Stimulated activated CD8-positive, alpha-beta memory T cell treated with anti-CD3 and anti-CD28 coated beads, Interleukin-15, amount 100 ng/mL, for 24 hours (primary cell): Measurements from ENCODE around the gene ENTPD6.

Experiments
- DNase-seq: peaks from one replicate; pipeline ENCODE4 v3.0.0-alpha.2; 2020; ENCODE audit warnings: low read depth

ENTPD6 gene

DNA sequence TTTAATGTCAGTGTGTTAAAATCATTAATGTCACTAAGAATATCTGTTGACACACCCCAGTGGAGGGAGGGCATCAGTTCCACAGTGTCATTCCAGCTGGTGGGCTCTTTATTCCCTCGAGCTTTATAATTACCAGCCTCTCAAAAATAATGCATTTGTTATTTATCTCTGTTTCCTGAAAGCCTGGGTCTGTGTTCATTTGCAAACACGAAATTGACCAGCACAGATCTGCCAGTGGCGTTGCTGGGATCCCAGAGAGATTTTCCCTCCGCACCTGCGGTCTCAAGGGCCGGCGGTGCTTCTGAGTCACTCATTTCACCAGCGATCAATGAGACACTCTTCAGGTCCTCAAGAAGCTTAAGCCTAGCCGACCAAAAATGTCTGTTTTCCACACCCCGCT is 46.7 kb downstream of the ENTPD6 start:
- DNase-seq, result no peak

DNA sequence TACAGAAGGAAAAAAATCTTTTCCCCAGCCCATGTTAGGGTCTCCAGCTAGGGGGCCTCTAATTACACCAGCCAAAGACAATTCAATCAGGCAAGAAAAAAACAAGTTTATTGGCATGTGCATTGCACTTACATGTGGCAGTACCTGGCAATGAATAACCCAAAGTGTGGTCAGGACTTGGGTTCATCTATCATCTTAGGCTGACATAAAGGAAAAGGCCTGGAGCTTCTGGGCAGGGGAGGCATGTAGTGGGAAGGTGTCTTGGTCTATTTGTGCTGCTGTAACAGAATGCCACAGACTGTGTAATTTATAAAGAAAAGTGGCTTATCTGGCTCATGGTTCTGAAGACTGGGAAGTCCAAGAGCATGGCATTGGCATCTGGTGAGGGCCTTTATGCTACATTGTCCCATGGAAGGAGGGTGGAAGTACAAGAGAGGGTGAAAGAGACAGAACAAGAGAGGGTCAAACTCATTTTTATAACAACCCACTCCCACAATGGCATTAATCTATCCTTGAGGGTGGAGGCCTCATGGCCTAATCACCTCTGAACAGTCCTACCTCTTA is 48.0 kb downstream of the ENTPD6 start:
- no peak for DNase-seq

DNA sequence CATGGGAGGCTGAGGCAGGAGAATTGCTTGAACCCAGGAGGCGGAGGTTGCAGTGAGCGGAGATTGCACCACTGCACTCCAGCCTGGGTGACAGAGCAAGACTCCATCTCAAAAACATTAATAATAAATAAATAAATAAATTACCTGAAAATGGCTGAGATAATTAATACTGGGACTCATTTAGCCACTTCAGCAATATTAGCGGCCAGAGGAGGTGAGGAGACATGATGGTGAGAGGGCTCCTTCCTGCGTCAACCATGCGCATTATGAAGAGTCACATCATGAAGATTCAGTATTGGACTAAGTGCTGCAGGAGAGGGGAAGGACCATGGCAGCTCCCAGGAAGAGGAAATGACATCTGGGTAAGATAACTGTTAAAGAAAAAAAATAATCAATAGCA is 49.5 kb downstream of the ENTPD6 start:
- DNase-seq, result no peak

DNA sequence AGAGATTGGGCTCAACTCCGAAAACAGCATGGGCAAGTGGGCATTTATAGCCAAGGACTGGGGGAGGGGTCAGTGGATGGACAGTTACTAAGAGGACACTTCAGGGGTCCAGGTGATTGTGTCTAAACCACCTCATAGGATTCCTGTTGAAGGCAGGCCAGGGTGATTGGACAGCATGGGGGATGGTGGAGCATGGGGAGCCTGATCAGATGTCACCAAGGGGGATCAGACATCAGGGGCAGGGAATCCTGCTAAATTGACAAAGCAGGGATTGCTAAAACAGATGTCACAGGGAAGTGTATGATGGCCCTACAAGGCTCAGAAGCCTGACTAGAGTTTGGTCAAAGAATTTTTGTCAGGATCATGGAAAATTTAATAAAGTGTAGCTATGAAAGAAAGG is 49.9 kb downstream of the ENTPD6 start:
- no peak for DNase-seq

DNA sequence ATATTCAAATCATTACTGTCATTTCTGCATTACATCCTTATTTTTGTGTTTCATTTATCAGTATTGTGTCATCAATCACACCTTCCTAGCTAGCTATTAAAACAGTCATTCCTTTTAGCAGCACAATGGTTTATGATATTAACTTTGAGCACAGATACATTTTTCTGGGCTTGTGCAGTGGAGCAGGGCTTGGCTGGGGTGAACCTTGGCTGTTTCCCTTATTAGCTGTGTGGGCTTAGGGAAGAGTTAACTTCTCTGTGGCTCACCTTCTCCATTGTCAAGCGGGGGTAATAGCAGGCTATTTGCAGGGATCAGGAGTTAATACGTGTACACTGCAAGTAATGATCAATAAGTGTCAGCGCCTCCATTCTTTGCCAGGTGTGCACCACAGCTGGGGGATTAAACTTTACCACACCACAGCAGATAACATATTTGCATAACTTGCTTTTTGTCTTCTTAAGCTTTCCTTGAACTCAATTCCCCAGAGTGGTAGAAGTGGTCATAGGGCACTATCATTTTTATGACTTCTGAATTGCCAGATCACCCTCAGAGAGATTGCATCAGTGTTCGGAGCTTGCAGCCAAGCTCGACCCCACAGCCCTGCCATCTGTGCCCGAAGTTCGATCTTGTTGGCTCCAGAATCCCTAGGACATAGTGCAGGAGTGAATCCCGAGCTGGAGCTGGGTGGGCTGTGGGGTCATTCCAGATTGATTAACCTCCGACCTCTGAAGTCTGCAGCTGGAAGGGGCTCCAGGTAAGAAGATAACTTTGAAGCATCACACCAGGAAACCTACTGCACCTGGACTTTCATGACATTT is 50.9 kb downstream of the ENTPD6 start:
- no peak for DNase-seq

DNA sequence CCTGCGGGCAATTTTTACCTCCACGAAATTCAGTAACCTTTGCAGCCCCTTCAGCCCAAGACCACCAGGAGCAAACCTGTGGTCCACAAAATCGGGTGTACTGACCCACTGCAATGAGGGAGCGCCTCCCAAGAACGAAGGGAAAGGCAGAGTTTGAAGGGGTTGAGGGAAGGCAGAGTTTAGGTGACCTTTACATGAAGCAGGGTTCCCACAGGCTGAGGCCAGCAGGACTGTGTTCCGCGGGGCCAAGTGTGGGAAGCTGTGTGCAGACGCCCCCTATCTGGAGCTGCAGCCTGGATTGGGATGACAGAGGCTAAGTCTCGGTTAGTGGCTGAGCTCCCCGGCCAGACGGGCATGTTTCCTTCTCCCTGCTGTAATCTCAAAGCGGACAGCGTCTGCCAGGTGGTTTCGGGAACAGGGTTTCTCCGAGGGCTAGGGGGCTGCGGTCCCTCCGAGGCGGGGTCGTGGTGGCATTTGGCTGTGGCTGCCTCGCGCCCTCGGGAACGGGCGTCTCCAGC is 51.5 kb downstream of the ENTPD6 start:
- no peak for DNase-seq

DNA sequence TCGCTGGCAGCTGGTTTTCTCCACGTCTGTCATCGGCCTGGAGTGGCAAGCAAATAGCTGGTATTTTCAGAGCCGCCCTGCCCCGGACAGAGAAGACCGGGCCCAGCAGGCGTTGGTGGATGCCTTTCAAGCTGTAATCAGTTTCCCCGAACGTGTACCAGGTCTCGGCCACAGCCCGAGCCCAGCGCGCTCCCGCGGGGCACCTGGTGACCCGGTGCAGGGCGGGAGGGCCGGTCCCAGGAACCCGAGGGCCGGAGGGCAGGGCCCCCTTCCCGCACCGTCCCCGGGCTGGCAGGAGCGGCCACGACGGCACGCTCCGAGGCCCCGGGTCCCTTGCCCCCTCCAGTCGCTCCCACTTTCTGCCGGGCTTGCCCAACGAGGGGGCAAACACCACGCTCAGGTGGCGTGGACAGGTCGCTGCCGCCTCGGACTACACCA is 52.0 kb downstream of the ENTPD6 start:
- no peak for DNase-seq

DNA sequence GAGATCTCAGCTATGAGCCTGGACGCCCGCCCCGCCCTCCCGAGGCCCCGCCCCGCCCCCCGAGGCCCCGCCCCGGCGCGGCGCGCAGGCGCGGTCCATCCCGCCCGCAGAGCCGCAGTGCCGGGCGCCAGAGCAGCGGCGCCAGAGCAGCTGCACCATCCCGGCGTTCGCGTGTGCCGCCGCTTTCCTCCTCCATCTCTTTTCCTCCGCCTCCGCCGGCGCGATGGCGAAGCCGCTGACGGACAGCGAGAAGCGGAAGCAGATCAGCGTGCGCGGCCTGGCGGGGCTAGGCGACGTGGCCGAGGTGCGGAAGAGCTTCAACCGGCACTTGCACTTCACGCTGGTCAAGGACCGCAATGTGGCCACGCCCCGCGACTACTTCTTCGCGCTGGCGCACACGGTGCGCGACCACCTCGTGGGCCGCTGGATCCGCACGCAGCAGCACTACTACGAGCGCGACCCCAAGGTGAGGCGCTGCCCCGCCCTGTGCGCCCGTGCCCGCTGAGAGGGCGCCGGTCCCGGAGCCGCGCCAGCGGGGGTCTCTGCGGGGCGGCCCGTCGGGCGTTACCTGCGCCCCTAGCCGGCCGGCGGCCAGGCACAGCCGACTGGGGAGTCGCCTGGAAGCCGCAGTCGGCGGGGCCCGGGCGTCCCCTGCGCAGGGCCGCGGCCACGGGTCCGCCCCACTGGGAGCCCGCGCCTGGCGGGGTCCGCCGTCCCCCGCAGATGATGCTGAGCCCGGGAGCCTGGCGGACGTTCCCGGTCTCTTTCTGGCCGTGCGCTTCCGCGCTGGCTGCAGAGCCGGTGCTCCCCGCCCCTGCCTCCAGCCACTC is 52.7 kb downstream of the ENTPD6 start, which contains the start of gene PYGB:
Gene PYGB (plus strand): TSS at position 130 of the 830 bp plus-strand sequence. CDS start 94 bp downstream, at position 224.
- DNase-seq, result peak; percentile 62

DNA sequence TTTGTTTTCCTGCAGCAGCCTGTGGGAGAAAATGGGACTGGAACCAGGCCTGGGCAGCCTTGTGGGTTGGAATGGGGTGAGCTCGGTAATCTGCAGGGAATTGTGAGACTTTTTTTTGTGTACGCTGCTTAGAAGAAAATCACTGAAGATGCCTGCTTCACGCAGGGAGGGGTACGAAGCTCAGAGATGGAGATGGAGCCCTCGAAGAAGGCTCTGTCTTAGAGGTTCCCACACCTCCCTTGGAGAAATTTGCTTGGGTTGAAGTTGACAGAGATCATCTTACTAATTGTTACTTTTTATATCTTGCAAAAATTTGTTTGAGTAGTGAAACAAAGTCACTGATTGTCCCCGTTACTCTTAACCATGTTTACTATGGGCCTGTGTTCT is 53.3 kb downstream of the ENTPD6 start:
- no peak for DNase-seq

DNA sequence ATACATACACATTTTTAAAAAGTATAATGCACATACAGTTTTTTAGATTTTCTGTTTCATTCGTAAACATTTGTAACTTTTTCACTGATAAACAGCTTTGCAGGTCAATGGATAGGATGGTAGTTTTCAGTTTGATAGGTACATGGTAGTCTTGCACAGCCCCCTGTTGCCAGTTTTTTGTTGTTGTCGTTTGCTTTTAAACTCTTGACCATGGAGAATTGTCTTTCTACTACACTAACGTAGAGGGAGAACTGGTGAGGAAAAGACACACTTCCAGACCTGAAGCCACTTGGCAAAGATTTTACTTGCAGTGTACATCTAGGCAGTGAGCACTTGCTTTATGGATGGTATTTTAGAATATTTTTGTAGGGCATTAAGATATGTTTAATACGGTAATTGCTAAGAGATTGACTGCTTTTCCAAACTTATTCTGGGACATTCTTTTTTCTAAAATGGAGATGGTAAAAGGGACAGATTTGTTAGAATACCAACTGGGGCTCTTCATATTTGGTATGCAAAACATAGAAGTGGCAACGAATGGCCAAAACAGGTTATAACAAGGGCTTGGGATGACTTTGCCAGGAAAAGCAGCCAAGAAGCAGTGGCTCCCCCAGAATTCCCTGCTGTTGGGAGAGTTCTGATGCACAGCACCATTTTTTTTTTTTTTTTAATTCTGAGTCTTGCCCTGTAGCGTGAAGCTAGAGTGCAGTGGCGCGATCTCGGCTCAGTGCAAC is 53.9 kb downstream of the ENTPD6 start:
- DNase-seq, result no peak

DNA sequence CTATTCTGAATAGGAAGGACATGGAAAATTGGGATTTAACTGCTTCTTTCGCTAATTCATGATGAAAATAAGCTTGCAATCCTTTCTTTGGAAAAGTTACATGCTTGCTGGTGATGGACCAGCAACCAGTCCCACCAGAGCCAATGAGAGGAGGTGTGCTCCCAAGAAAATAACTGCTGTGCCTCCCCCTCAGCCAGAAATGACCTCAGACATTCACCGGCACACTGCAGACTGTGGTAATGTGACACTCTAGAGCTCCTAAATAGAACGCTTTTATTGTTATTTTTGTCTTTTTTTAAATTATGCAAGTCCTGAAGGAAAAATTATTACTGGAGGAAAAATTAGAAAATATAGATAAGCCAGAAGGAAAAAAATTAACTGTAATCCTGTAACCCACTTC is 55.0 kb downstream of the ENTPD6 start:
- no peak for DNase-seq

DNA sequence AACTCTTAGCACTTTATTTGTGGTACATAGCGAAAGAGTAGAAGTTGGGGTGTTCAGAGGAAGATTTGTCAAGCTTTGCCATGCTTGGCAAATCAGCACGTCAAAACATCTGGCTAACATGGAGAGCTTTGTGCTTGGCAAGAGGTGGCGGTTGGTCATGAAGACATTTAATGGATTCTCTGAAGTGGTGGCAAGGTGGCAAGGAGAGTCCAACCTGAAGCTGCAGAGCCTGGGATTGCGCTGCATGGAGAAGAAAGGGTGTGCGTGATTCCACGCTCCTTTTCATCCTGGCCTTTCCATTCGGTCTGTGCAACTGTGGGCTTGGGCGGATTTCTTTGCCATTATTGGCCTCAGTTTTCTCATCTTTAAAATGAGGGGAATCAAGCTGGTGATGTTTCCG is 55.5 kb downstream of the ENTPD6 start:
- no peak for DNase-seq

DNA sequence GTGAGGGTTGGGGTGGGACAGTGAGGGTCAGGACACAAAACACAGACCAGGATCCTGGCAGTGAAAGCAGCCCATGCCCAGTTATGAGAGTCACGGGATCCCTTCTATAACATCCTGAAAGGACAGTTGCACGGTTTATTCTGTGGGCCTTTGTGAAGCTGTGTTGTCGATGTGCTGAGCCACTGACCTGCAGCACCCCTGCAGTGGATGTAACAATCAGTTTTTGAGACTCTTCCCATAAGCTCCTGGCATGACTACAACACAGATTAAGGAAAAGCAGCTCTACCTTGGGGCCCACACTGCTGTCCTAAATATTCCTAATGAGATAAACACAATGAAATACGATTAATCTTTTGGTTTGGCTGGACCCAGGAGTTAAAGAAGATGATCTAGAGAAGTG is 56.0 kb downstream of the ENTPD6 start:
- no peak for DNase-seq

DNA sequence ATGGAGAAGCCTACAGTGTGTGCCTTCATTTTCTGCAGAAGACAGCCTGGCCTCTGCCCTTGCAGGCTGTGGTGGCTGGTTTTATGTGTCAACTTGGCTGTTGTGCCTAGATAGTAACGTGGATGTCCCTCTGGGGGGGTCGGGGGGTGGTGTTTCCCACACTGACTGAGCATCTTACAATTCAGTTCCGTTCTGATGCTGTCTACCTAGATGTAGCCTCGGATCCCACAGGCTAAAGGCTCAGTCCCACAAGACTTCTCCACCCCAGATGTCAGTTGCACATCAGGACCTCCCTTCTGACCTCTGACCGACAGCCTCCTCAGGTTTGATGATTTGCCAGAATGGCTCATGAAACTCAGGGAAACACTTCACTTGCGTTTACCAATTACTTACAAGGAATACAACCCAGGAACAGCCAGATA is 56.7 kb downstream of the ENTPD6 start:
- no peak for DNase-seq

DNA sequence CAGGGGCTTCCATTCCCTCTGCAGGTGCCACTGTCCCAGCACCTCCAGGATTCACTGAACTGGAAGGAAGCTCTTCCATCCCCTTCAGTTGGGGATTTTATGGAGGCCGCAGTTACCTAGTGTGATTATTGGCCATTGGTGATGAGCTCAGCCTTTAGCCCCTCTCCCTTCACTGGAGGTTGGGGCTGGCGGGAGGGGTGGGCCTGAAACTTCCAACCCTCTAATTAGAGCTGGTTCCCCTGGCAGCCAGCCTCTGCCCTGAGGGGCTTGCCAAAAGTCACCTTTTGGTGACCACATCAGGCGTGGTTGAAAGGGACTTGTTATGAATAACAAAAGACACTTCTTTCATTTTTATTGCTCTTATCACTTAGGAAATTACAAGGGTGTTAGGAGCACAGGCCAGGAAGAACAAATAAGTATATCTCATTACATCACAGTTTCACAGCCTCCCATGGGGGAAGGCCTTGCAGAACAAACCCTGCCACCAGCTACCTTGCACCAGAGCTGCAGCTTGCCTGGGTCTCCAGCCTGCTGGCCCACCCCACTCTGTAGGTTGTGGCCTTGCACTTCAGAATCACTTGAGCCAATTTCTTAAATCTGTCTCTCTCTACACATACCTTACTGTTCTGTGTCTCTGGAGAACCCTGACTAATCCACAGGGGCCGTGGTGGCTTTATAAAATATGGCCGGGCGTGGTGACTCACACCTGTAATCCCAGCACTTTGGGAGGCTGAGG is 57.3 kb downstream of the ENTPD6 start:
- DNase-seq, result no peak

DNA sequence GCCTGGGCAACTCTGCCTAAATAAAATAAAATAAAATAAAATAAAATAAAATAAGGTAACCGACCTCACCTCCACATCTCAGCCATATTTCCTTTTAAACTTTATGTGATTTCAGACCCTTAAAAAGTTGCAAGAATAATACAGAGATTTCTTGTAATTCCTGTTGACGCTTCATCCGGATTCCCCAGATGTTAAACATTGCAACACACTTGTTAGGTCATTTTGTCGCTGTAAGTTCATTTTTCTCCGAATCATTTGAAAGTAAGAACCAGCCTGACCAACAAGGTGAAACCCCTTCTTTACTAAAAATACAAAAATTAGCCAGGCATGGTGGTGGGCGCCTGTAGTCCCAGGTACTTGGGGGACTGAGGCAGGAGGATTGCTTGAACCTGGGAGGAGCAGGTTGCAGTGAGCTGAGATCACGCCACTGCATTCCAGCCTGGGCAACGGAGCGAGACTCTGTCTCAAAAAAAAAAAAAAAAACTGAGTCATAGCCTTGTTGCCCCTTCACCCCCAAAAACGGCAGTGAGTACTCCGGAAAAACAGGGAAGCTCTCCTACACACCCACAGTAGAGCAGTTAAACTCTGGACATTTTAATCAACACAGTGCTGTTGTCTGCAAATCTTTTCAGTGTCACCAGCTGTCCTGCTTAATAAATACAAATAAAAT is 58.2 kb downstream of the ENTPD6 start:
- no peak for DNase-seq

DNA sequence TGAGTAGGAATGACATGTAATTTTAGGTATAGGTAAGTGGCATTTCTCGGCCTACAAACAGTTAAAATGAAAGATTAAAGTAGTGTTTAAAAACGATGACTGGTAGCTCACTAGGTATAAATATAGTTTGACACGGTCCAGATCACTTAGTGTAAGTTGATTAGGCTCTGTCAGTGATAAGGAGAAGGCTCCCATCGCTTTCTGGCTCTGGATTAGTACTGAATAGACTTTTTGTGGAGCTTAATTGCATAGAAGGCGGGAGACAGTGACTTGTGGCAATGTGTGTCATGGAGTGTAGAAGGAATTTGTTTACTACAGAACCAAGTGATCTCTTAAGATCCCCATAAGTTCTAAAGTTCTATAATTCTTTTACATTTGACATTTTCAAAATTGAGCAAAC is 59.1 kb downstream of the ENTPD6 start:
- DNase-seq, result no peak

DNA sequence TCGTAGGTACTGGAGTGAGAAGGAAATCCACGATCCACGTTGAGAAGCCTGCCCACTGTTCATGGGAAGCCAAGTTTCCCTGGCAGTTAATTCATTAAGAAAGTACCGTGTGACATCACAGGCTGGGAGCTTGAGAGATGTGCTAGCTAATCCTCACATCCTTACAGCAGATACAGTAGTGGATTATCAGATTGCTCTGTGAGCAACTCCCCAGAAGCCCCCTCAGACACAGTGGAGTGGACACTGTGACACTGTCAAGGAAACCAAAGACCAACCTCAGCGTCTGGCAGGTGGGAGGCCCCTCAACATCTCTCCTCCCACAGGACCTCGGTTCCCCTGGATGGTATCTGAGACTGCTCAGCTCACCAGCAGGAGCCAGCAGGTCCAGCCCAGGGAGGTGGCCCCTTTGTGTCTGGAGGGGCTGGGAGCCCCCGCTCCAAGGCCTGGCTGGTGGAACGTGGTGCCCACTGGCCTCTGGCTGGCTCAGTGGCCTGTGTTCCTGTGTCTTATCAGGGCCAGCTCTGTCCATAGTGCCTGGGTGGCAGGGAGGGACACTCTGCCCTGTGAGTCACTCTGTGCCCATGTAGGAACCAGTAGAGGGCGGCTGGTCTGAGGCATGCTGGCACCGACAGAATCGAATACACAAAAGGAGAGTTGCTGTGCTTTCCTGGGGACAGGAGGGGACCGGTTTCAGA is 59.6 kb downstream of the ENTPD6 start:
- no peak for DNase-seq

DNA sequence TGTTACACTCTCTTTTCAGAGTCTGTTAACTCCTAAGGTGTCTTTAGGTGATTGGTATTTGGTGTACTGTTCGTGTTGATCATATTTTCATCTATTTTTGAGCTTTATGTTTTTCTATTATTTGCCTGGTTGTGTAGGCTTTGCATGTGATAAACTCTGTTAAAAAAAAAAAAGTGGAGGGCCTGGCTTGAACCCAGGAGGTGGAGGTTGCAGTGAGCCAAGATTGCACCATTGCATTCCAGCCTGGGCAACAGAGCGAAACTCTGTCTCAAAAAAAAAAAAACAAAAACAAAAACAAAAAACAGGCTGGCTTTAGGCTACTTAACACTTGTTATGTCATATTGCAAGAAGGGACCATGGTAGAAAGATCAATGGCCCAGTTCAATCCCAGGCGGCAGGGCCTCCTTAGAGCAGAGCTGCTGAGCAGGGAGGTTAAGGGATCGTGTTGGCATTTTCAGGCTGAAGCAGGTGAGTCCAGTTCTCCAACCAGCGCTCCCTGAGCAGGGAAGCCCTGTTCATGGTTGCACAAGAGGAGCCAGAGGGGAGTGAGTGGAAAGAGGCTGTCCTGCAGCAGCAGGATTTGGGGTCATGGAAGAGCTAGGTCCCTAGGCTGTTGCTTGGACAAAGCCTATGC is 60.8 kb downstream of the ENTPD6 start:
- DNase-seq, result no peak

DNA sequence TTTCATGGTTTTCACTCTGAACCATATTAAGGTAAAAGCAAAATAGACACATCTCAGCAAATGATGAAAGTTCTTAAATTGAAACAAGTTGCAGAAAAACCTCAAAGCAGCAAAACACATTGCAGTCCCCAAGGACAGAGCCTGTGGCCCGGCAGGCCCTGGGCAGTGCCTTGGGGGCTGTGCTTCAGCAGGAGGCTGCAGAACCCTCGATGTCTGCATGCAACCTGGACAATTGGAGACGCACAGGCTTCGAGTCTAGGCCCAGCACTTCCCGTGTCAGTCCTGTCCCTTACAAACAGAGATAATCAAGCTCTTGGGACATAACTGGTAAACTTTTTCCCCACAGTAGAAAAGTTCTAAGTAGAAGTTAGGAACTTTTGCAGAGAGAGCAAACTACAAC is 61.6 kb downstream of the ENTPD6 start:
- DNase-seq, result no peak
